SIG-M5 treated with dmso at 0.1 percent for 504 hours (cell line): ENCODE data around the gene SMIM5.

Experiments
- DNase-seq: peaks from one replicate; lab custom pipeline; 2025; ENCODE audit not compliant: unreplicated experiment; lab: John Stamatoyannopoulos, UW

SMIM5 gene

DNA sequence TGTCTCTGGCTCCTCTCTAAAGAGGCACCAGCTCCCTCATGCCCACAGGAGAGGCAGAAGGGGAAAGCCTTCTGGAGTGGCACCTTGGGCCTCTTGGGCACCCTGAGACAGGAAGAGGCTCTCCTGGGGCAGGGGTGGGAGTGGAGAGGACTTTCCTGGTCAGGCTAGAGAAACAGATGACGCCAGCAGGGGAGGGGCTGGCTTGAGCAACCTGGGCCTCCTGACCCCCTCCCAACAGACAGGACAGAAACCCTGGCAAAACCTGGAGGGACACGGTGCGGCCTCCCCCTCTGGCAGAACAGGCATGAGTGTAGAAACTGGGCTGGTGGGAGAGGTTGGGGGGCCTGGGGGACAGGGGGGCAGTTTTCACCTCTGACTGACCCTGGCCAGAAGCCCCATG, 6.1 kb downstream of the SMIM5 start:
- DNase-seq = no peak

DNA sequence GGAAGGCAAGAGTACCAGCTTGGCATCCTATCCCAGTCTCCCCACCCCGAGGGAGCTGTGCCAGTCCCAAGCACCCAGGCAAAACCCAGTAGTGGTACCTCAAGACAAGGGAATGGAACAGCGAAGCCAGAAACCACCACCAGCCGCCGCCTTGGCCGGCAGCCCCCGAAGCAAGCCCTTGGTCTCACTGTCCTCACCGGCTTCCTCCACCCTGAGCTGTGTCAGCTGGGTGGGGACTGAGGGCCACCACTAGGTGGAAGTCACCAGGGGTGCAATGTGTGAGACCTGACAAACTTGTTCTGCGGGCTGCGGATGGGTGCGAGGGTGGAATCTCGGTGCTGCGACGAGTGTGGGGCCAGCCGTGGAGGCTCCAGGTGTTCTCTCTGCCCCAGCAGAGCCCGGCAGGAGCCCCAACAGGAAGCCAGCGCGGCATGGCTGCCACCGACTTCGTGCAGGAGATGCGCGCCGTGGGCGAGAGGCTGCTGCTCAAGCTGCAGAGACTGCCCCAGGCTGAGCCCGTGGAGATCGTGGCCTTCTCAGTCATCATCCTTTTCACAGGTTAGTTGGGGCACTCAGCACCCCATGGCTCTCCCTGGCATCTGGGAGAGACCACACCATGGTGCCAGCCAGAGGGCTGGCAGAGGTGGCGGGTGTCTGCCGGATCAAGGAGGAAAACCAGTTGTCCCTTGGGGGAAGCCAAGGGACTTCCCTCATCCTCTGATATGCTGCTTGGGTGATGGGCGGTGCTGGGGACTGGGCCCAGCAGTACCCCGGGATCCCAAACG, 6.7 kb downstream of the SMIM5 start:
- DNase-seq = peak; percentile 72

DNA sequence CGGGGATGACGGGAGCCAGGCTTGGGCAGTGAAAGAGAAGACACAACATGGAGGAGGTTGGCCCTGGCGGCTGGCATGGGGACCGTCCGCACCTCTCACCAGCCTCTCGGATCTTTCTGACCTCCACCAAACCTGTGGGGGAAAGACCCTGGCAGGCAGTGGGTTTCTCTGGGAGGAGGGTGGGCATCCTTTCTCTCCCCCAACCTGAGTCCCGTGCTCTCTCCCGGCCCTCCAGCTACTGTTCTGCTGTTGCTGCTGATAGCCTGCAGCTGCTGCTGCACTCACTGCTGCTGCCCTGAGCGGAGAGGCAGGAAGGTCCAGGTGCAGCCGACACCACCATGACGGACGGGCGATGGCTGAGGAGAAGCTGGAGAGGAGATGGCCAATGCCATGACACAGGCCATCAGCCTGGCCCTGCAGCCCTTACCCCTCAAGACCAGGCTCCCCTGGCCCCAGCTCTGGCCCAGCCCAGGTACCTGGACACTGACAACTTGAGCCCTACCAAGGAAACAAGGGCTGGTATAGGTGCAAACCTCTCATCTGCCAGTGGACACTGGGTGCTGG, 7.4 kb downstream of the SMIM5 start:
- DNase-seq = no peak

DNA sequence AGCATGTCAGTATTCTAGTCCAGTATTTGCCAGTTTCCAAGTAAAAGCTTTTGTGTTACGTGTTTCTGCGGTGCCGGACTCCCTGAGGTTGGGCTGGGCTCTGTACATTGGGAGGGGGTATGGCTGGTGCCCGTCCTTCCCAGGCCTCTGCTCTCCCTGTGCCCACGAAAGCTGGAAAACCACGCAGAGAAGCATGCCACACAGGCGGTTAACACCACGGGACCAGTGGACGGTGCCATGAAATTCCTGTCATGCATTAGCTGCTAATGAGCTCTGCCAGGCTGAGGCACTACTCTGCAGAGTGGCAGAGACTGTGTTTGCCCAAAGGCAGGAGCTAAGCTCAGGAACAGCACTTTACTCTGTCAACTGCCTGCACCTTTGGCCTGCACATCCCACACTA, 8.1 kb downstream of the SMIM5 start:
- DNase-seq = no peak

DNA sequence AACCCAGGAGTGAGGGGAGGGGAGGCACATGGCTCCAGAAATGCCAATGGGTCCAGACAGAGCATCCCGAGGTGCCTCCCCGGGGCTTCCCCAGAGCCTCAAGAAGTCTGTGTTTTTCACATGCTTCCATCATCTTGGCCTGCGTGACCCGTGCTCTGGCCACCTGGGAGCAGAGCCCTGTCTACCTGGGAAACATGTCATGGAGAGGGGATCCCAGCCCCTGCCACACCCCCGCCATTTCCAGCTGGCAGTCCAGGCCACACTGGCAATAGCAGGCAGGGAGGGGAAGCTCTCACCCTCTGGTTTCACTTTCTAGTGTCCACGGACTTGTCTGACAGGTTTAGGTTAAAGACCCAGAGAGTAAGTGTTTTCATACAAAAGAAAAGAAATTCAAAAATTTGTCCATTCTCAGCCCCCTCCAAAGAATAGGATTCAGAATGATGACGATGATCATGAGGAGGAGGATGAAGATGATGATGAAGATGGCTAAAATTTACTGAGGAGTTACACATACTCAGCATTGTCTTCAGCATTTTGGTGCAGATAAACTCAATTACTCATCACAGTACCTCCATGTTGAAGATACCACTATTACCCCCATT, 9.0 kb downstream of the SMIM5 start:
- peak; percentile 53 for DNase-seq

DNA sequence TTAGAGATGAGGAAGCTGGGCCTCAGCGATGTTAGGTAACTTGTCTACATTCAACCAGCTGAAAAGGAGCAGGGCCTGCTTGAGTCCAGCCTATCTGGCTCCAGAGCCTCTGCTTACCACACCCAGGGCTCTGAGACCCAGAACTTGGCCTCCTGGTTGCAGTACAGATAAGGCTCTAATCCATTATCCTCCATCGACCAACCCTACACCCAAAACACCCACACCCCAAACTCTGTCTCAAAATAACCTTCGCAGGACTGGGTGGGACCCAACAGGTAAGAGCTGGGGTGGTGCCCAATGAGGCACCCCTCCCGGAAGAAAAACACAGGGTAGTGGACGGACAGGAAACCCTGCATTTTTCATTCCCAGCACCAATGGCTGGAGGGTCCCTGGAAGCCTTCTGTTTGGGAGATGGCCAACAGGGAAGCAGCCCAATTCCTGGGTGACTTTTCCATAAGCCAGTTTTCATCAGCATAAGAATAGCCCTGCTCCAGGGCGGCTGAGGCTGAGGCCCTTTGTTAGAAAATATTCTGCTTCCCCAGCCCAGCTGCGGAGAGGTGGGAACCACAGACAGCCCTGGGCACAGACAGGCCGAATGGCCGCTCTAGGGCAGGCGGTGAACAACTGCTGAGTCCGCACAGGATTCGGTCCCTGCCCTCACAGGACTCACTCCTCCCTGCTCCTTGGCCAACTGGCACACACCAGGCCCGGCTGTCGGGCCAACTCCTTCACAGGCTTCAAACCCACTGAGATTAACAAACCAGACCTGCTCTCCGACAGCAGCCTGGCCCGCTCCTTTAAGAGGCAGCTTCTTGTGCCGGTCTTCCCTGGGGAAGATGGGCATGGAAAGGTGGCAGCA, 9.8 kb downstream of the SMIM5 start:
- DNase-seq = peak; percentile 28

DNA sequence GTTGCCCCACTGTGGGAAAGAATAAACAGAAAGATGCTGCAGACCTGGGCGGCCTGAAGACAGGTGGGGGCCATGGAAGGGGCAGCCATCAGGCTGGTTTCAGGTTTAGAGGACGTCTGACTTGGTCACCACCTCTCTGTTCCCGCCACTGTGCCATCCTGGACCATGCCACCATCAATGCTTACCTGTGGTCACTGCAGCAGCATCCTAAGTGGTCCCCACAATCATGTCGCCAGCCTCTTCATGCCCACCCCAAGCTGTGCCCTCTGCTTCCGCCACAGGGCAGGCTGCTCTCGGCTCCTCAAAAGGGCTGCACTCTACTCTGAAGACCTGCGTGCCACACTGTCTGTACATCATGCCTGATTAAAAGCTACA, 10.4 kb downstream of the SMIM5 start:
- DNase-seq = no peak

GRCh38 chr17:75645501-75645888, 12.3 kb downstream of the SMIM5 start:
- DNase-seq = peak; percentile 93

- no peak for DNase-seq
These were observed 12.8 kb downstream of the SMIM5 start for GRCh38 chr17:75645889-75646637.

- DNase-seq = no peak
These were observed 13.4 kb downstream of the SMIM5 start for GRCh38 chr17:75646638-75646992.

DNA sequence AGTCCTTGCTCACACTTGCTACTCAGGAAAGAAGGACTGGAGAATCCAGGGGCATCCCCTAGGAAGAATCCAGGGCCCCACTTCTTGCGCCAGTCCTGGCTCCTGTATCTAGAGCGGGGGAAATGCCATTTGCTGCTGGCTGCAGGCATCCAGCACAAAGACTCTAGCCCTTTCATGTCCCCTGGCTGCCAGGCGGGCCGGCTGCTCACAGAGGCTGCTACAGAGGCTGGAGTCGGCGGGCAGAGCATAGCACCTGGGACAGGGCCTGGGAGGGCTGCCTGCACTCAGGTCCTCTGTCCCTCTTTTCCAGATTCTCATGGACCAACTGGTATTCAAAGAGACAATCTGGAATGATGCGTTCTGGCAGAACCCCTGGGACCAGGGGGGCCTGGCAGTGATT, 13.8 kb downstream of the SMIM5 start:
- DNase-seq = no peak

DNA sequence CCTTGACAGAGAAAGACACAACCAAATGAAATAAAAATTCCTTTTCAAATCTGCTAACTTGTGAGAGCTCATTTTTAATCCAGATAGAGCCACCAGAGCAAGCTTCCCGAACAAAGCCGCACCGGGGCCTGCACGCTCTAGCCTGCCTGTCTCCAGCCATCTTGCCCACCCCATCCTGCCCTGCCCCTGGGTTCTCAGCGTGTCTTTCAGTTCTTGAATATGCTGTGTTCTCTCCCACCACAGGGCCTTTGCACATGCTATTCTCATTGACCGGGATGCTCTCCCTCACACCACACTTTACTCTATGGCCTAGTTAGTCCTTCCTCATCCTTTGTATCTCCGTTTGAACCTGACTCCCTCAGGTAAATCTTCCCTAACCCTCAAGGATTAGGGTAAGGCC, 14.7 kb downstream of the SMIM5 start:
- no peak for DNase-seq

- DNase-seq = no peak
These were observed 16.5 kb downstream of the SMIM5 start for GRCh38 chr17:75649687-75650086.

DNA sequence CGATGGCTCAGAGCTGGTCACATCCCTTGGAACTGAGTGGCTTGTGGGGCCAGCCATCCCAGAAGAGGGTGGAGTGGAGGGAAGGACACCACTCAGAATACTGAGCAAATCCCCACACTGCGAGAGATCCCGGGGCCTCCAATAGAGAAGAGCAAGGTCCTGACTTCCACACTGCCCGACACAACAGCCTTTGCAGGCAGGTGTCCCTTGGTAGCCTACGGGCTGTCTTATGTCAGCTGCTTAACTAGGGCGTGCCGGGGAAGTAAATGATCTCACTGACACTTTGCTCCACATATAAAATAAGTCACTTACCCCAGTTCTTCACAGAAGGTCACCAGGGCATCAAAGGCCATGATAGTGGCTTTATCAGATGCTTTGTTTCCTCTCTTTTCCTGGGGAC, 17.6 kb downstream of the SMIM5 start:
- no peak for DNase-seq

GRCh38 chr17:75652341-75652740, 19.1 kb downstream of the SMIM5 start:
- DNase-seq = no peak

DNA sequence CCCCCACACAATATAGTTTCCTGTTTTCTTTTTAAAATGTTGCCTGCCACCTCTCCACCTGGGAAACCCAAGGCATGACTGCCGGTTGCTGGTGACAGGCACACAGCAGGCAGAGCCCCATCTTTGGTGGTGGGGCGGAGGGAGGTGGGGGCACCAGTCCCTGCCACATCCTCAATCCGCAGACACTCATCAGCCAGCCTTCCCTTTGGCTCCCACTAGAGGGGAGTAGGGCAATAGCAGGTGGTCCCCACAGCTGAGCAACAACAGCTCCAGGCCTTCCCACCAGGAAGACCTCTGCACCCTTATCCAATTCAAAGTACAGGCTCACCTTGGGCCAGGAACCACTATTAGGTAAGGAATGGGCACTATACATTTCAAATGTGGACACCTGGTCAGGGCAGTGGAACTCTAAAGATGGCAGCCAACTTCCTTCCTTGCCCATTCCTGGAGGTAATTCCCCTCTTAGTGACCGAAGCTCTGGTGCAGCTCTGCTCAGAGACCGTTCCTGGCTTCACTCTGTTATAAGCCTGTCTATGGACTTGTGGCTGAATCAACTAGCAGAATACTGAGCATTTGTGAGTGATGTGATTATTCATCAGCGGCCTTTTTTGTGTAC, 19.8 kb downstream of the SMIM5 start:
- DNase-seq = peak; percentile 46

DNA sequence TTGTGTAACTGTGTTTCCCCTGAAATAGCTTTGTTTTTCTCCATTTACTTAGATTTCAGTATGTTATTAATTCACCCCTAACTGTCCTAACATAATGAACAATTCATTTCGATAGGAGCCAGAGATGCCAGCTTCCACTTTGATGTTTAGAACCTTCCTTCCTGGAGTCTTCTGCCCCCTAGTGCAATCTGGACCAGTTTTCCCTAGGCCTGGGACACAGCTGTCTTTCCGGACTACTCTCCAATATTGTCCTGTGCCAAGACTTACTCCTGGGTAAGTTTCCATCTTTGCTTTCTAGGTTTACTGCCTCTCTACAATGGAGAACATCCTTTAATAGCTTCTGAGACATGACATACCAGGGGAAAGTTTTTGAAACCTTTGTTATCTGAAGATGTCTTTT, 20.9 kb downstream of the SMIM5 start:
- DNase-seq = peak; percentile 53

DNA sequence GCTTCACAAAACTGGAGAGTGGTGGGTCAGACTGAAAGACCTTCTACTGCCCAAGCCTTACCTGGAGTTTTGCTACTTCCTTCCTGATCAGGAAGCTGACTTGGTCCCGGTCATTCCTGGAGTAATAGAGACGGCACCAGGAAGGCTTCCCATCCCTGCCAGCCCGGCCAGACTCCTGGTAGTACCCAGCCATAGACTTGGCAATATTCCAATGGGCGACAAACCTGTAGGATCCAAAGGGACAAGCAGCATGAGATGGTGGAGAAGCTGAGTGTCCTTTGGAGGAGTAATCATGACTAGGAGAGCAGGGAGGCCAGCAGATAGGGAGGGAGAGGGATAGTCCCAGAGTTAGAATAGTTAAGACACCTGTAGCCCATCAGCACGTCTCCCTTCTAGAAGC, 25.0 kb downstream of the SMIM5 start:
- DNase-seq = no peak

DNA sequence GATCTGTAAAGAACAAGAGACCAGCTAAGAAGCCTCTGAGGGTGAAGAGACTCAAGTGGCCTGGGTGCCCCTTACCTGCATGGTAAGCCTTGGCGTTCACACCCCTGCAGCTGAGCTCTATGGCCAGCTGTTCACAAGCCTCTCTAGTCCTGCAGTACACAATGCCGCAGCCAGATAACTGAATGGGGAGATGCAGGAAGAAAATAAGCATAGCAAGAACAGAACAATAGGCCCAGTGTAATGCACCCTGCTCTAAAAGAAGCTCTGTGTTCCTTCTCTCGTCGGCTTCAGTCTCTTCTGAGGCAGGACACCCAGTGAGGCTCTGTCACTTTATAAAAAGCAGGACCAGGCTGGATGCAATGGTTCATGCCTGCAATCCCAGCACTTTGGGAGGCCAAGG, 28.3 kb downstream of the SMIM5 start:
- DNase-seq = no peak

DNA sequence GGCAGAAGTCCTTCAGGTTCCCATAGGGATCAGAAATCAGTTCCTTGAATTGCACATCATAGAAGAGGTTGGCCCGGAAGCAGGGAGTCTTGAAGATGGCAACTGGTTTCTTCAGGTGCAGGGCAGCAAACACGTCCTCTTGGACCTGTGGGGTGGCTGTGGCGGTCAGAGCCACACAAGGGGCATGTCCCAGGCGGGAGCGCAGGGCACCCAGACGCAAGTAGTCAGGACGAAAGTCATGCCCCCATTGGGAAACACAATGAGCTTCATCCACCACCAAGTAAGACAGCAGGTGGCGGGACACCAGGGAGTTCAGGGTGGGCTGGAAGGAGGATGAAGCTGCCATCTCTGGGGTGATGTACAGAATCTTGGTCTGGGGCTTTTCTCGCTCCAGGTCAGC, 29.3 kb downstream of the SMIM5 start:
- DNase-seq = no peak

GRCh38 chr17:75664099-75664549, 30.9 kb downstream of the SMIM5 start:
- DNase-seq = no peak
